OCI-LY3 (cell line): Measurements from ENCODE around the gene SCLY.

Source experiments
- H2AFZ ChIP-seq: fragments of 200-600, 300-600 bp; shearing (Covaris generic); 2 replicates; pipeline ENCODE4 v1.6.0; 2014; ENCODE audit warnings: antibody characterized with exemption, low read depth, low read length
- H3K27ac ChIP-seq: fragments of 200-600, 300-600 bp; sonication (generic); 2 replicates; pipeline ENCODE4 v1.5.1; 2014; ENCODE audit warnings: mild to moderate bottlenecking, low read length, moderate library complexity, mixed read lengths
- H3K27me3 ChIP-seq: fragments of 200-600, 300-600 bp; sonication (generic); 2 replicates; pipeline ENCODE4 v1.6.1; 2014; ENCODE audit warnings: low read depth, low read length, mixed read lengths
- H3K36me3 ChIP-seq: fragments of 200-600, 300-600 bp; sonication (generic); replicated peaks from 2 replicates; pipeline ENCODE3; 2014; ENCODE audit warnings: low read depth, low read length, mixed read lengths
- H3K4me1 ChIP-seq: fragments of 300-600, 200-600 bp; sonication (generic); 2 replicates; pipeline ENCODE4 v1.6.1; 2014; ENCODE audit warnings: low read length, mixed read lengths
- H3K4me2 ChIP-seq: fragments of 200-600, 300-600 bp; sonication (generic); 2 replicates; pipeline ENCODE4 v1.6.1; 2014; ENCODE audit warnings: low read length, mixed read lengths
- H3K4me3 ChIP-seq: fragments of 300-600, 200-600 bp; sonication (generic); 2 replicates; pipeline ENCODE4 v1.5.1; 2014; ENCODE audit warnings: antibody characterized with exemption, mild to moderate bottlenecking, low read length, moderate library complexity
- H3K79me2 ChIP-seq: fragments of 300-600, 200-600 bp; shearing (Covaris generic); 2 replicates; pipeline ENCODE4 v1.6.1; 2014; ENCODE audit warnings: mild to moderate bottlenecking, low read length, mixed read lengths
- H3K9ac ChIP-seq: fragments of 300-600, 200-600 bp; shearing (Covaris generic); 2 replicates; pipeline ENCODE4 v1.6.0; 2014; ENCODE audit warnings: mild to moderate bottlenecking, low read length, moderate library complexity
- H3K9me3 ChIP-seq: fragments of 200-600, 300-600 bp; shearing (Covaris generic); 2 replicates; pipeline ENCODE4 v1.6.1; 2014; ENCODE audit warnings: low read length, mixed read lengths; ENCODE audit not compliant: insufficient read depth
- H4K20me1 ChIP-seq: fragments of 200-600, 300-600 bp; sonication (generic); 2 replicates; pipeline ENCODE4 v1.6.1; 2016; ENCODE audit warnings: low read length, mixed read lengths; ENCODE audit not compliant: insufficient read depth
- EZH2phosphoT487 ChIP-seq: fragments of 200-600 bp; shearing (Covaris generic); IDR thresholded peaks from 2 replicates; pipeline ENCODE4 v1.6.1; 2018; ENCODE audit warnings: antibody characterized with exemption, mixed run types, low read depth
- TF ChIP-seq, protein P1 (sequence below): fragments of 200-600, 300-600 bp; sonication (generic); IDR thresholded peaks from 2 replicates; pipeline ENCODE4 v1.5.1; 2014; ENCODE audit warnings: antibody characterized with exemption, low read length, low read depth

SCLY gene

DNA sequence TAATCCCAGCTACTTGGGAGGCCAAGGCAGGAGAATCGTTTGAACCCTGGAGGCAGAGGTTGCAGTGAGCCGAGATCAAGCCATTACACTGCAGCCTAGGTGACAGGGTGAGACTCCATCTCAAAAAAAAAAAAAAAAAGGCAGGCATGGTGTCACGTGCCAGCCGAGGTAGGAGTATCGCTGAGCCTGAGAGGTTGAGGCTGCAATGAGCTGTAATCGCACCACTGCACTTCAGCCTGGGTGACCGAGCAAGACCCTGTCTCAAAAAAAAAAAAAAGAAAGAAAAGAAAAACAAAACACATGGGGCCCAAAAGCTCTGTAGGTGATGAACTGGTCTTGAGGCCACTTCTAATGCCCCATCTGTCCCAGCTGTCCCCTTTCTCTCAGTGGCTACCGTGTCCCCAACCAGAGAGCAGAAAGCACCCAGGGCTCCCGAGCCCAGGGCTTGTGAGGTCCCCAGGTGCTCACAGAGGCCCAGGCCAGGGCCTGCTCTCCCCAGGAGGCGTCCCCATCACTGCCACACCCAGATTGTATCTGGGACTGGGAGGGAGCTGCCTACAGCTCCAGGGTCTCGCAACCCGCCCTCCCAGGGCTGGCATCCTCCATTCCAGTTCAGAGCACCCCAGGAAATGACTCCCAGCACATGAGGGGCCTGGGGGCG, 86.2 kb downstream of the SCLY start:
- H3K4me2 ChIP-seq, result no peak overlapping the region
- H3K9me3 ChIP-seq, result no peaks in the 10 kb centered on the region
- H3K36me3 ChIP-seq, result no peaks in the 10 kb centered on the region
- no peaks in the 10 kb centered on the region for H4K20me1 ChIP-seq
- no peak for TF ChIP-seq EZH2phosphoT487
- TF ChIP-seq, protein P1, sequence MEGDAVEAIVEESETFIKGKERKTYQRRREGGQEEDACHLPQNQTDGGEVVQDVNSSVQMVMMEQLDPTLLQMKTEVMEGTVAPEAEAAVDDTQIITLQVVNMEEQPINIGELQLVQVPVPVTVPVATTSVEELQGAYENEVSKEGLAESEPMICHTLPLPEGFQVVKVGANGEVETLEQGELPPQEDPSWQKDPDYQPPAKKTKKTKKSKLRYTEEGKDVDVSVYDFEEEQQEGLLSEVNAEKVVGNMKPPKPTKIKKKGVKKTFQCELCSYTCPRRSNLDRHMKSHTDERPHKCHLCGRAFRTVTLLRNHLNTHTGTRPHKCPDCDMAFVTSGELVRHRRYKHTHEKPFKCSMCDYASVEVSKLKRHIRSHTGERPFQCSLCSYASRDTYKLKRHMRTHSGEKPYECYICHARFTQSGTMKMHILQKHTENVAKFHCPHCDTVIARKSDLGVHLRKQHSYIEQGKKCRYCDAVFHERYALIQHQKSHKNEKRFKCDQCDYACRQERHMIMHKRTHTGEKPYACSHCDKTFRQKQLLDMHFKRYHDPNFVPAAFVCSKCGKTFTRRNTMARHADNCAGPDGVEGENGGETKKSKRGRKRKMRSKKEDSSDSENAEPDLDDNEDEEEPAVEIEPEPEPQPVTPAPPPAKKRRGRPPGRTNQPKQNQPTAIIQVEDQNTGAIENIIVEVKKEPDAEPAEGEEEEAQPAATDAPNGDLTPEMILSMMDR, result no peak
- no peaks in the 10 kb centered on the region for H3K4me1 ChIP-seq
- no peak overlapping the region for H3K9ac ChIP-seq
- H3K4me3 ChIP-seq, result no peak overlapping the region
- H3K79me2 ChIP-seq, result no peaks in the 10 kb centered on the region
- H3K27ac ChIP-seq, result no peak overlapping the region
- no peak overlapping the region for H2AFZ ChIP-seq
- no peaks in the 10 kb centered on the region for H3K27me3 ChIP-seq

DNA sequence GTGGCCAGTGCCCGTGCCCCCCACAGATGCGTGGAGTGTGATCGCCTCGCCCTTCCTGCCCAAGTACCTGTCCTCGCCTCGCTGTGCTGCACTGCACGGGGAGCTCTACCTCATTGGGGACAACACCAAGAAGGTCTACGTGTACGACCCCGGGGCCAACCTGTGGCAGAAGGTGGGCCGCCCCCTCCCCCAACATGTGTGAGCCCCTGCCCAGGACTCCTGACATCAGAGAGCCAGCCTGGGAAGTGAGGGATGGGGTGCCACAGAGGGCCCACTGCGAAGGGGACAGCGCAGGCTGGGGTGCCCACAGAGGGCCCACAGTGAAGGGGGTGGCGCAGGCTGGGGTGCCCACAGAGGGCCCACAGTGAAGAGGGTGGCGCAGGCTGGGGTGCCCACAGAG, 88.2 kb downstream of the SCLY start:
- H3K36me3 ChIP-seq, result no peaks in the 10 kb centered on the region
- H3K79me2 ChIP-seq, result no peaks in the 10 kb centered on the region
- no peaks in the 10 kb centered on the region for H3K9me3 ChIP-seq
- H3K4me3 ChIP-seq, result no peak overlapping the region
- H4K20me1 ChIP-seq, result no peaks in the 10 kb centered on the region
- TF ChIP-seq EZH2phosphoT487, result no peak
- TF ChIP-seq, protein P1, result no peak
- H3K4me1 ChIP-seq, result no peaks in the 10 kb centered on the region
- no peak overlapping the region for H3K4me2 ChIP-seq
- H3K9ac ChIP-seq, result no peak overlapping the region
- H3K27me3 ChIP-seq, result no peaks in the 10 kb centered on the region
- no peak overlapping the region for H2AFZ ChIP-seq
- no peak overlapping the region for H3K27ac ChIP-seq
